GM18511 (cell line): Measurements from ENCODE around the gene DGKB.

ENCODE experiments used
- ATAC-seq: cut with Tn5 transposase; IDR thresholded peaks from one replicate; pipeline ENCODE4 v1.9.1; 2021; ENCODE audit warnings: mild to moderate bottlenecking, moderate library complexity; ENCODE audit not compliant: unreplicated experiment

Gene DGKB

GRCh38 chr7:14236834-14237233, 665.7 kb downstream of the DGKB start:
- no peak for ATAC-seq

GRCh38 chr7:14235056-14235455, 667.5 kb downstream of the DGKB start:
- no peak for ATAC-seq

GRCh38 chr7:14233868-14234369, 668.6 kb downstream of the DGKB start:
- ATAC-seq = no peak

- ATAC-seq = no peak
Observed at GRCh38 chr7:14233076-14233867, 669.3 kb downstream of the DGKB start.

GRCh38 chr7:14229047-14229446, 673.5 kb downstream of the DGKB start:
- no peak for ATAC-seq

GRCh38 chr7:14228341-14228740, 674.2 kb downstream of the DGKB start:
- no peak for ATAC-seq

- ATAC-seq = no peak
Observed at GRCh38 chr7:14226126-14226525, 676.4 kb downstream of the DGKB start.

- no peak for ATAC-seq
Observed at GRCh38 chr7:14219125-14219524, 683.4 kb downstream of the DGKB start.

- ATAC-seq = no peak
Observed at GRCh38 chr7:14218338-14218737, 684.2 kb downstream of the DGKB start.

- no peak for ATAC-seq
Observed at GRCh38 chr7:14209896-14210484, 692.6 kb downstream of the DGKB start.

- ATAC-seq = no peak
Observed at GRCh38 chr7:14207711-14208110, 694.8 kb downstream of the DGKB start.

- no peak for ATAC-seq
Observed at GRCh38 chr7:14207138-14207537, 695.4 kb downstream of the DGKB start.

GRCh38 chr7:14206121-14206520, 696.4 kb downstream of the DGKB start:
- ATAC-seq = no peak

GRCh38 chr7:14201353-14201752, 701.2 kb downstream of the DGKB start:
- ATAC-seq = no peak

GRCh38 chr7:14199336-14199735, 703.2 kb downstream of the DGKB start:
- no peak for ATAC-seq

GRCh38 chr7:14197280-14197679, 705.3 kb downstream of the DGKB start:
- ATAC-seq = no peak

GRCh38 chr7:14196555-14196954, 706.0 kb downstream of the DGKB start:
- no peak for ATAC-seq

GRCh38 chr7:14195871-14196270, 706.7 kb downstream of the DGKB start:
- ATAC-seq = no peak

GRCh38 chr7:14195079-14195478, 707.5 kb downstream of the DGKB start:
- no peak for ATAC-seq

- no peak for ATAC-seq
Observed at GRCh38 chr7:14191686-14192098, 710.9 kb downstream of the DGKB start.

GRCh38 chr7:14184292-14184864, 718.2 kb downstream of the DGKB start:
- no peak for ATAC-seq

GRCh38 chr7:14179781-14180180, 722.8 kb downstream of the DGKB start:
- no peak for ATAC-seq
